Bronchial epithelial cell (primary cell): ENCODE results near the gene SH3D19. TPM values are rescaled to one million over a fixed set of nuclear protein-coding genes. Genes with fewer than 3 reads are reported as not detected.

Experiments
- DNase-seq: peaks from one replicate; pipeline ENCODE4 v3.0.0-alpha.2; 2010; ENCODE audit warnings: low read depth
- FAIRE-seq: peaks from 2 replicates; lab custom pipeline; 2011; peaks lifted over from hg19 to GRCh38; lab: Jason Lieb, UNC
- H3K27me3 ChIP-seq: 2 replicates; pipeline ENCODE4 v1.5.1; 2011; ENCODE audit warnings: low read length; ENCODE audit not compliant: control insufficient read depth, insufficient read depth
- H3K36me3 ChIP-seq: 2 replicates; pipeline ENCODE4 v1.5.1; 2011; ENCODE audit warnings: low read length; ENCODE audit not compliant: control insufficient read depth, insufficient read depth
- H3K4me3 ChIP-seq: 2 replicates; pipeline ENCODE4 v1.5.1; 2011; ENCODE audit warnings: mild to moderate bottlenecking, low read depth, low read length, control low read depth
- CTCF ChIP-seq: IDR thresholded peaks from 2 replicates; pipeline ENCODE4 v1.5.1; 2011; ENCODE audit warnings: mild to moderate bottlenecking, moderate library complexity, low read length, control low read depth, inconsistent platforms; ENCODE audit not compliant: insufficient read depth, severe bottlenecking
- total RNA-seq: library from RNA; depleted of rRNA; stranded (reverse); fragments of >200 nt; gene quantifications from 2 replicates; pipeline ENCODE4 v1.2.1, GENCODE V29; 2014

The SH3D19 gene
- total RNA-seq, 1 donor from 2014 or later, result 13.2 TPM

- Histone ChIP-seq H3K36me3 (no peaks in the 10 kb centered on the region), H3K4me3 (no peak overlapping the region), H3K27me3 (no peaks in the 10 kb centered on the region)
- FAIRE-seq, result no peak
- DNase-seq, result no peak
- no peak for TF ChIP-seq CTCF
These were observed 91.8 kb downstream of the SH3D19 start for GRCh38 chr4:151233600-151233999.

GRCh38 chr4:151231915-151232595 lies 93.3 kb downstream of the SH3D19 start:
- no peak overlapping the region for H3K4me3 ChIP-seq
- no peak for DNase-seq
- H3K27me3 ChIP-seq, result no peaks in the 10 kb centered on the region
- TF ChIP-seq CTCF, result no peak
- no peak for FAIRE-seq
- H3K36me3 ChIP-seq, result no peaks in the 10 kb centered on the region

GRCh38 chr4:151228189-151229119 lies 97.0 kb downstream of the SH3D19 start:
- Histone ChIP-seq H3K27me3 (no peaks in the 10 kb centered on the region), H3K36me3 (no peaks in the 10 kb centered on the region), H3K4me3 (no peak overlapping the region)
- DNase-seq (peak; percentile 43), FAIRE-seq (no peak)
- no peak for TF ChIP-seq CTCF

GRCh38 chr4:151227731-151228130 lies 97.7 kb downstream of the SH3D19 start:
- FAIRE-seq (no peak), DNase-seq (peak; percentile 99)
- TF ChIP-seq CTCF, result no peak
- Histone ChIP-seq H3K27me3 (no peaks in the 10 kb centered on the region), H3K36me3 (no peaks in the 10 kb centered on the region), H3K4me3 (peak overlapping the region; percentile 21)

GRCh38 chr4:151227172-151227571 lies 98.2 kb downstream of the SH3D19 start:
- DNase-seq (peak; percentile 5), FAIRE-seq (no peak)
- no peak for TF ChIP-seq CTCF
- Histone ChIP-seq H3K4me3 (no peak overlapping the region), H3K36me3 (no peaks in the 10 kb centered on the region), H3K27me3 (no peaks in the 10 kb centered on the region)
